ENCODE data around the gene EVC2. TPM values are rescaled to one million over a fixed set of nuclear protein-coding genes. Genes with fewer than 3 reads are reported as not detected.
"Not testable (repeated sequence)": the region's sequence is repeated elsewhere in the genome, so short reads cannot be mapped to it uniquely, and the experiment has no call there.

Gene EVC2
- polyA plus RNA-seq, 12 donors: 3.6 to 8.0 (median 4.5) TPM; not detected in 1

GRCh38 chr4:5630762-5631161, 77.6 kb downstream of the EVC2 start:
- DNase-seq: no peak

DNA sequence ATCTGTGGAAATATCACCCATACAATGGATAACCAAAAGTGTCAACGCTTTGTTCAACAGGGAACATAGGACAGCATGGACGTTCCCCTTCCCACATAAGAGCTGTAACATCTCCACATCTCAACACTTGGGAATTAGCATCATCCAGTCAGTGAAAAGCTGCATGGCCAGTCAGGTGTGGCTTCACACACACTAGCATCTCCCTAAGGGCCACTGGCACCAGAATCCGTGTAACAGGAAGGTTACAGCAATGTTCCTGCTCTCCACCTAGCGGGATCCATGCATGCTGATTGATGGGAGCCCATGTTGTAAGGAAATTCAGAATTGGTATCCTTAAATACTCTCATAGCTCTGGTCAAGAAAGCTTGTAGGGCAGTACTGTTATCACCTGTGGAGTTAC, 78.8 kb downstream of the EVC2 start:
- DNase-seq: no peak

DNA sequence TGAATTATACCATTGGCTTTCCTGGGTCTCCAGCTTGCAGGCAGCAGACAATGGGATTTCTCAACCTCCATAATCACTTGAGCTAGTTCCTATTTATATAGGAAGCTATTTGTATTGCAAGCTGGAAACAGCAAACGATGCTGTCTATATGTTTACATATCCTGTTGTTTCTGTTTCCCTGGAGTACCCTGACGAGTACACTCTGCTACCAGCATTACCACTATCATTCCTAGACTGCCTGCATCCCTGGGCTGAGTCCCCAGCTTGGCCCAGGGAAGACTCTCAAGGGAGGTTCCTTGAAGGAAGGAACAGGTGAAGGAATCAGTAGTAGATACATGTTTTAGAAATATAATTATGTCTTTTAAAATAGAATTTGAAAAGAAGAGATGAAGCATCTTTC, 81.4 kb downstream of the EVC2 start:
- DNase-seq: no peak

- no peak for DNase-seq
Observed at GRCh38 chr4:5622596-5622995, 85.8 kb downstream of the EVC2 start.

DNA sequence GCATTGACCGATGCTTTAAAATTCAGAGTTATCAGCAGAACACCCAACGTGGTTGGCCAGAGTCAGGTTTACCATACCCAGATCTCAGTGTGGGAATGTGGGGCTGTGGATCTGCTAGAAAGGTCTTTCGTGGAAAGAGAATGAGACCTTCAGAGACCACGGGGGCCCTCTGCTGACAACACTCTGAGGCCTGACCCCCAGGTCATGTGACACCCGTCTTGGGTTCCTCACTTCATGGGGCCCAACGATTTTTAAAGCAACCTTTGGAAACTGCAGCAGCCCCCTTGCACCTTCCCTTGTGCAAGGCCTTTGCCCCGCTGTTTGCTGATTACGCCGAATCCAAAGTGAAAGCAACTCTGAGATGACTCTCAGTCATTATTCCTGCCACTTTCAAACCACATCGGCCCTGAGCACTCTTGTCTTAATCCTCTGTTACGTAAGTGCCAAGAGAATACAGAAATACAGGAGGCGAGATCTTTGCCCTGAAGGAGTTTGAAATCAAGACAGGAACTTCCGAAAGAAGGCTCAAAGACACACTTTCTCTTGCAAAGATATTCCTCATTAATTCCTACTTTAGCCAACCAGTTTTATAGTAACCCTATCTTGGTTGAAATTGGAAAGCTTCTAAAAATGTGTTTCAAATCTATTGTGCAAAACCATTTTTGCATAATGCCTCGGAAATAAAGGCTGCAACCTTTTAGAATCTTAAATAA, 88.3 kb downstream of the EVC2 start:
- DNase-seq: no peak

DNA sequence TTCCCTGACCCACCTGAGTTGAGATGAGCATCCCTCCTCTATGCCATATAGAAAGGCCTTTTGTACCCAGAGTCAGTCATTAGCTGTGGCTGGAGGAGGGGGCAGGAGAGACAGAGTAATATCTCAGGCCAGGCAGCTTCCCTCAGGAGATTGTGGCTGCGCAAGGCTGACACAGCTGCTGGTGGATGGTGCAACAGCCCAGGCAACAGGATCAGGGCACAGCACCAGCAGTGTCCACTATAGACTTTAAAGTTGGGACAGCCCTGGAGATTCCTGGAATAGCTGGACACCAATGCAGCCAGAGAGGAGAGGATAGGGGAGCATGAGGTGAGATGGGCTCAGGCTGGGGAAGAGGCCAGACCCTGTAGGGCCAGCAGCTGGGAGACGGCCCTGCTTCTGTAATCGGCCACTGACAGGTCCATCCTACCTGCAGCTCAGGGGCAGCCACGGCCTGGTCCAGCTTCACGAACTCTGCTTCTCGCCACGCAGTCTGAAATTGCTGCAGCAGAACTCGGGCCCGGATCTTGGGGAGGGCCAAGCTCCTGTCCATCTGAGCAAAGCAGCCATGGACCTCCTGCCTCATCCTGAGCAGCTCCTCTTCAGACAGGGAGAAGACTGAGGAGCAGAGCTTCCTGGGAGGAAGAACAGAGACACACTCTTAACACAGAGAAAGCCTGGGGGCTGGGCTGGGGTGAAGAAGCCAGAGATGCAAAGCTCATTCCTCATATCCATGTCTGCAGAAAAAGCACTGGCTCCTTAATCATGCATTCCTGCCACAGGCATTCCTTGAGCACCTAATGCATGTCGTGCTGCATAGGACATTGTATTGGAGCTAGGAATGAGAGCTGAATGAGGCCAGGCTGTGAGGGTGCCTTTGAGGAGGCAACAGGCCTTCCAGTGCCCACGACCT, 90.1 kb downstream of the EVC2 start:
- DNase-seq: no peak

- no peak for DNase-seq
Observed at GRCh38 chr4:5616331-5616950, 91.9 kb downstream of the EVC2 start.

- DNase-seq: no peak
Observed at GRCh38 chr4:5615496-5616075, 92.8 kb downstream of the EVC2 start.

GRCh38 chr4:5611750-5612149, 96.6 kb downstream of the EVC2 start:
- no peak for DNase-seq

DNA sequence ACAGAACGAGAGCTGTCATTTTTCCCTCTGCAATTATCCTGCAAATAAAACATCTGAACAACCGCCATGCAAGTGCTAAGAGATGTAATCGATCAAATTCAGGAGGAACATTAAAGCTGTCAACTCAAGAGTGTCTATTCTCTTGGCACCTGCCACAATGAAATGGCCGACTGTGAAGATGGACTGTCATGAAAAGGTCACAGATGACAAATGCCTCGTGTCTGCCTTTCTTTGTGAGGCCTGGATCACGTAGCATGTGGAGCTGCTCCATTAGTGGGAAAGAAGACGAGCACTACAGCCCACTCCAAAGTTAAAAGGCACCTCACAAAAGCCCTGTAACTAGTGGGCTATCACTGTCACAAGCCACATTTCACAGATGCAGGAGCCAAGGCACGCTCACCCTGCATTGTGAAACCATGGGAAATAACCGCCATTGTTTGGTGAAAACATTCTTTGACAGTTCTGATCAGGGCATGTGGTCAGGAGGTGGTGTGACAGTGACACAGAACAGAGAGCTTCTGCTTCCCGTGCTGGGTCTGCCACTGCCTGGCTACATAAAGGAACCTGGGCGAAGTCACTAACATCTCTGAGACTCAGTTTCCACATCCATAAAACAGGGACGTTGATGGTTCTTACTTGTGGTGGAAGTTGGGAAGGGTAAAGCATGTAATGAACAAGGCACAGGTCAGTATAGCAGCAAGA, 98.9 kb downstream of the EVC2 start:
- DNase-seq: no peak

GRCh38 chr4:5593828-5594227, 114.5 kb downstream of the EVC2 start:
- not testable (repeated sequence) for DNase-seq

DNA sequence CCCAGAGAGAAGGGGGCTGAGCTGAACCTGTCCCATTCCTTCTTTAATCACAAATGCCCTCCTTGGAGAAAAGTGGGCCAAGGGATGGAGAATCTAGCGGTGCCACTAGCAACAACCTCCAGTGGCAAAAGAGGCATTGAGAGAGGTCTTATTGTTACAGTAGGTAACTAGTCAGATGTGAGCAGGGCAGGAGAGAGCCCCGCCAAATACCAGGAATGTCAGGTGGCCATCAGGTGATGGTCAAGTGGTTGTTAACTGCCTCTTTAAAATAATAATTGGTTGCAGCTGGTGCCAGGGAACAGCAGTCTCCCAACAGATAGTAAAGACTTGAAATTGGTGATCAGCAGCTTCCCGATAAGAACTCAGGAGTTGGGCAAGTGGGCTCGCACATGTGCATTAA, 116.1 kb downstream of the EVC2 start:
- DNase-seq: no peak

GRCh38 chr4:5589495-5589894, 118.9 kb downstream of the EVC2 start:
- no peak for DNase-seq

- DNase-seq: no peak
Observed at GRCh38 chr4:5588046-5588445, 120.3 kb downstream of the EVC2 start.

DNA sequence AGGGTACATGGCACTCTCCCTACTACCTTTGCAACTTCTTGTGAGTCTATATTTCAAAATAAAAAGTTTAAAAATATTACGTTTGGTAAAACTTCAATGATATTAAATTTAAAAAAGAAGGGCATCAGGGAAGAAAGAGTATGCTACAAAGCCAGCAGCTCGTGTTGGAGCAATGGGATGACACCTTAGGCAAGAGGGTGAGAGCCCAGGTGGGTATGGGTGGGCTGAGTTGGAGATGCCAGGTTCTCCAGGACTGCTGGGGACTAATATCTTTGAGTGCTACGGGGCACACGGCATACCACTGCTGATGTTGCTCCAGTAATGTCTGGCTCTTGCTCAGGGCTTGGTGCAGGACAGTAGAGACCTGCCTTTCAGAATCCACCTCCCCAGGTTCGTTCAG, 132.4 kb downstream of the EVC2 start:
- no peak for DNase-seq

DNA sequence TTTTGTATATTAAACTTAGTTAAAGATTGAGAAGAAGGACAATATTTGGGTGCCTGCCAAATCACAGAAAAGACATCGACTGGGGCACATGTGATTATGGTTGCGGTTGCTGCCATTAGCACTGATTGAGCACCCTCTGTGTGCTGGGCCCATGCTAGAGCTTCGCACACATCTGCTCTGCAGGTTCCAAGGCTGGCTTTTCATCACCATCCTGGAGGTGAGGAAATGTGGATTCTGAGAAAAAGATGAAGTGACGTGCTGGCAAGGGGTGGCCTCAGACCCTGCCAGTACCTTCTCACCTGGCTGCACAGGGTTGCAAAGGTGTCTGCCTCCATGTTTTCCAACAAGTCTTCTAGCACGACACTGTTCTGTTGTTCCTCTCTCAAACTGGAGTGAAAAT, 134.0 kb downstream of the EVC2 start:
- DNase-seq: no peak

DNA sequence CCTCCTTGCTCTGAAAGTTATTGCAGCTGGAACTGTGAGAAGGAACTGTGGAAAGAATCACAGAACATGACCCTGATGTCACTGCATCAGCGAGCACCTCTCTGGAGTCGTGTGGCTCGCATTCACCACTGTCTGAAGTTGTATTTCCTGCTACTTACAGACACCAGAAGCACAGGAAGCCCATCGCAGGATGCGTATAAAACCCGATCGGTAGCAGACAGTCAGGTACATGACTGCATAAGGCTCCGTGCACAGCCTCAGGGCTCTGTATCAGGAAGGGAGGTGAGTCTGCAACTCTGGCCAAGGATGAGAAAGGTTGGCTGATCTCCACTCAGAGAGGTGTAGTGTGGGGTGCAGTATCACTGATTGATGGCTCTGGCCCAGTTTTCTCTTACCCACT, 134.4 kb downstream of the EVC2 start:
- DNase-seq: no peak

- DNase-seq: no peak
Observed at GRCh38 chr4:5572751-5573150, 135.6 kb downstream of the EVC2 start.

DNA sequence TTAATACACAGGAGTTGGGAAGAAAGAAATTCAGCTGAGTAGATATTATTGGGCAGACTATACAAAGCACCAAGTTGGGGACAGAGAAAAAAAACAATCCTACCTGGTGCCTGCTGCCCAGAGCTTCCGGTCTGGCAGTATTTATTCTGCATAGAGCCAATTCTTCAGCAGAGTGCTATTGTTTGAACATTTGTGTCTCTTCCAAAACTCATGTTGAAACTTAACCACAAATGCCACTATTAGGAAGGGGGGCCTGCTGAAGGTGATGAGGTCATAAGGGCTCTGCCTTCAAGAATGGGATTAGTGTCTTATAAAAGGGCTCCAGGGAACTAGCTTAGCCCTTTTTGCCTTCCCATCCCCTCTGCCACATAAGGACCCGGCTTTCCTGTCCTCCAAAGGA, 136.2 kb downstream of the EVC2 start:
- DNase-seq: no peak

GRCh38 chr4:5571646-5572045, 136.7 kb downstream of the EVC2 start:
- DNase-seq: no peak

DNA sequence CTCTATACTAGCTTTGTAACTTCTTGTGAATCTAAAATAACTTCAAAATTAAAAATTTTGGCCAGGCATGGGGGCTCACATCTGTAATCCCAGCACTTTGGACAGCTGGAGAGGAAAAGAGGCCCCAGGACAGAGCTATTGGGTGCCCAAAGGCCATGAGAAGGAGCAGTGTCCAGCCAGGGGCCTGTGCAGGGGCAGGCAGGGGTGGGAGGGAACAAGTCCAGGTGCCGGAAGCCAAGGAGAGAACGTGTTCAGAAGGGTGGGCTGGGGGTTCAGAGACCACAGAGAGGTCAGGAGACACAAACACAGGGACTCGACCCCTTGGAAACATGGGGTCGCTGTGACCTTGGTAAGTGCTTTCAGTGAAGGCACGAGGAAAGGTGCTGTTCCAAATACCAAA, 138.9 kb downstream of the EVC2 start:
- no peak for DNase-seq

- DNase-seq: no peak
Observed at GRCh38 chr4:5568931-5569330, 139.4 kb downstream of the EVC2 start.

All from muscle of arm (tissue), 12 donors.